T-helper 2 cell treated with Interferon-gamma antibody and Interleukin-4, amounts not matched to agents 5 μg/mL and 100 μg/mL, for 36 hours (primary cell): ENCODE data around the gene KHDRBS2.

ENCODE experiments used
- DNase-seq: peaks from one replicate; pipeline ENCODE4 v3.0.0; 2021; ENCODE audit warnings: low spot score
- H3K27ac Mint-ChIP-seq: one replicate; pipeline ENCODE4 v1.8.0; 2021; ENCODE audit warnings: mild to moderate bottlenecking, mixed read lengths
- H3K27me3 Mint-ChIP-seq: one replicate; pipeline ENCODE4 v1.8.0; 2021; ENCODE audit warnings: low read depth, mixed read lengths
- H3K36me3 Mint-ChIP-seq: one replicate; pipeline ENCODE4 v1.8.0; 2021; ENCODE audit warnings: low read depth, mixed read lengths
- H3K4me1 Mint-ChIP-seq: one replicate; pipeline ENCODE4 v1.8.0; 2021; ENCODE audit warnings: low read depth, mixed read lengths
- H3K4me3 Mint-ChIP-seq: one replicate; pipeline ENCODE4 v1.8.0; 2022; ENCODE audit warnings: mild to moderate bottlenecking, moderate library complexity, mixed read lengths
- H3K9me3 Mint-ChIP-seq: one replicate; pipeline ENCODE4 v1.8.0; 2021; ENCODE audit warnings: mixed read lengths

KHDRBS2 gene

GRCh38 chr6:61947311-61947947 is 338.6 kb downstream of the KHDRBS2 start:
- Mint-ChIP-seq H3K27me3 (no peaks in the 10 kb centered on the region), H3K9me3 (peaks cover 36% of the 10 kb centered on the region), H3K36me3 (no peaks in the 10 kb centered on the region), H3K27ac (no peak overlapping the region), H3K4me1 (no peaks in the 10 kb centered on the region), H3K4me3 (no peak overlapping the region)
- DNase-seq, result no peak

GRCh38 chr6:61940919-61941318 is 345.1 kb downstream of the KHDRBS2 start:
- H3K36me3 Mint-ChIP-seq, result no peaks in the 10 kb centered on the region
- no peak overlapping the region for H3K27ac Mint-ChIP-seq
- no peak overlapping the region for H3K4me3 Mint-ChIP-seq
- peaks cover 48% of the 10 kb centered on the region for H3K9me3 Mint-ChIP-seq
- no peaks in the 10 kb centered on the region for H3K4me1 Mint-ChIP-seq
- no peaks in the 10 kb centered on the region for H3K27me3 Mint-ChIP-seq
- DNase-seq, result no peak

GRCh38 chr6:61935242-61935846 is 350.7 kb downstream of the KHDRBS2 start:
- H3K4me1 Mint-ChIP-seq, result no peaks in the 10 kb centered on the region
- H3K36me3 Mint-ChIP-seq, result no peaks in the 10 kb centered on the region
- DNase-seq, result no peak
- H3K4me3 Mint-ChIP-seq, result no peak overlapping the region
- no peak overlapping the region for H3K27ac Mint-ChIP-seq
- no peaks in the 10 kb centered on the region for H3K27me3 Mint-ChIP-seq
- H3K9me3 Mint-ChIP-seq, result peaks cover 44% of the 10 kb centered on the region

GRCh38 chr6:61909486-61909885 is 376.5 kb downstream of the KHDRBS2 start:
- Mint-ChIP-seq H3K27ac (no peak overlapping the region), H3K36me3 (no peaks in the 10 kb centered on the region), H3K27me3 (no peaks in the 10 kb centered on the region), H3K4me3 (no peak overlapping the region), H3K4me1 (no peaks in the 10 kb centered on the region), H3K9me3 (peaks cover 57% of the 10 kb centered on the region)
- no peak for DNase-seq

- Mint-ChIP-seq H3K27me3 (no peaks in the 10 kb centered on the region), H3K27ac (no peak overlapping the region), H3K4me3 (no peak overlapping the region), H3K4me1 (no peaks in the 10 kb centered on the region), H3K36me3 (no peaks in the 10 kb centered on the region), H3K9me3 (peaks cover 36% of the 10 kb centered on the region)
- DNase-seq, result no peak
These were observed 384.3 kb downstream of the KHDRBS2 start for GRCh38 chr6:61901748-61902147.

GRCh38 chr6:61894536-61894935 is 391.5 kb downstream of the KHDRBS2 start:
- Mint-ChIP-seq H3K27me3 (no peaks in the 10 kb centered on the region), H3K4me1 (no peaks in the 10 kb centered on the region), H3K9me3 (peaks cover 25% of the 10 kb centered on the region), H3K4me3 (no peak overlapping the region), H3K36me3 (no peaks in the 10 kb centered on the region), H3K27ac (no peak overlapping the region)
- no peak for DNase-seq

- DNase-seq, result no peak
- no peak overlapping the region for H3K27ac Mint-ChIP-seq
- no peaks in the 10 kb centered on the region for H3K4me1 Mint-ChIP-seq
- no peak overlapping the region for H3K4me3 Mint-ChIP-seq
- peaks cover 24% of the 10 kb centered on the region for H3K9me3 Mint-ChIP-seq
- no peaks in the 10 kb centered on the region for H3K36me3 Mint-ChIP-seq
- no peaks in the 10 kb centered on the region for H3K27me3 Mint-ChIP-seq
These were observed 398.6 kb downstream of the KHDRBS2 start for GRCh38 chr6:61887423-61887822.

GRCh38 chr6:61886608-61887259 is 399.3 kb downstream of the KHDRBS2 start:
- H3K4me1 Mint-ChIP-seq, result no peaks in the 10 kb centered on the region
- no peak for DNase-seq
- H3K9me3 Mint-ChIP-seq, result peaks cover 24% of the 10 kb centered on the region
- no peak overlapping the region for H3K27ac Mint-ChIP-seq
- H3K27me3 Mint-ChIP-seq, result no peaks in the 10 kb centered on the region
- no peaks in the 10 kb centered on the region for H3K36me3 Mint-ChIP-seq
- H3K4me3 Mint-ChIP-seq, result no peak overlapping the region

- Mint-ChIP-seq H3K36me3 (no peaks in the 10 kb centered on the region), H3K27me3 (no peaks in the 10 kb centered on the region), H3K27ac (no peak overlapping the region), H3K4me3 (no peak overlapping the region), H3K4me1 (no peaks in the 10 kb centered on the region), H3K9me3 (peaks cover 51% of the 10 kb centered on the region)
- no peak for DNase-seq
These were observed 416.2 kb downstream of the KHDRBS2 start for GRCh38 chr6:61869632-61870400.

GRCh38 chr6:61868507-61869080 is 417.4 kb downstream of the KHDRBS2 start:
- H3K27ac Mint-ChIP-seq, result no peak overlapping the region
- H3K36me3 Mint-ChIP-seq, result no peaks in the 10 kb centered on the region
- peaks cover 58% of the 10 kb centered on the region for H3K9me3 Mint-ChIP-seq
- no peaks in the 10 kb centered on the region for H3K27me3 Mint-ChIP-seq
- H3K4me3 Mint-ChIP-seq, result no peak overlapping the region
- no peak for DNase-seq
- H3K4me1 Mint-ChIP-seq, result no peaks in the 10 kb centered on the region

- H3K9me3 Mint-ChIP-seq, result peaks cover 65% of the 10 kb centered on the region
- H3K4me1 Mint-ChIP-seq, result no peaks in the 10 kb centered on the region
- DNase-seq, result no peak
- H3K27me3 Mint-ChIP-seq, result no peaks in the 10 kb centered on the region
- H3K27ac Mint-ChIP-seq, result no peak overlapping the region
- no peaks in the 10 kb centered on the region for H3K36me3 Mint-ChIP-seq
- no peak overlapping the region for H3K4me3 Mint-ChIP-seq
These were observed 418.4 kb downstream of the KHDRBS2 start for GRCh38 chr6:61867635-61868034.

GRCh38 chr6:61857541-61857940 is 428.5 kb downstream of the KHDRBS2 start:
- H3K36me3 Mint-ChIP-seq, result no peaks in the 10 kb centered on the region
- peaks cover 44% of the 10 kb centered on the region for H3K9me3 Mint-ChIP-seq
- H3K27ac Mint-ChIP-seq, result no peak overlapping the region
- DNase-seq, result no peak
- H3K4me1 Mint-ChIP-seq, result no peaks in the 10 kb centered on the region
- H3K4me3 Mint-ChIP-seq, result no peak overlapping the region
- no peaks in the 10 kb centered on the region for H3K27me3 Mint-ChIP-seq

- H3K36me3 Mint-ChIP-seq, result no peaks in the 10 kb centered on the region
- no peaks in the 10 kb centered on the region for H3K27me3 Mint-ChIP-seq
These were observed 444.1 kb downstream of the KHDRBS2 start for GRCh38 chr6:61841958-61842357.

GRCh38 chr6:61835237-61835636 is 450.8 kb downstream of the KHDRBS2 start:
- Mint-ChIP-seq H3K36me3 (no peaks in the 10 kb centered on the region), H3K4me3 (no peak overlapping the region)
- no peak for DNase-seq

More at GRCh38 chr6:61841958-61842357, 444.1 kb downstream of the KHDRBS2 start:
- H3K4me3 Mint-ChIP-seq, result no peak overlapping the region
- no peak overlapping the region for H3K27ac Mint-ChIP-seq
- no peak for DNase-seq
- H3K4me1 Mint-ChIP-seq, result no peaks in the 10 kb centered on the region
- peaks cover 26% of the 10 kb centered on the region for H3K9me3 Mint-ChIP-seq

More at GRCh38 chr6:61835237-61835636, 450.8 kb downstream of the KHDRBS2 start:
- no peaks in the 10 kb centered on the region for H3K27me3 Mint-ChIP-seq
- no peak overlapping the region for H3K27ac Mint-ChIP-seq
- H3K9me3 Mint-ChIP-seq, result peaks cover 32% of the 10 kb centered on the region
- H3K4me1 Mint-ChIP-seq, result no peaks in the 10 kb centered on the region
